ENCODE data around the gene DNAL1. TPM values are rescaled to one million over a fixed set of nuclear protein-coding genes. Genes with fewer than 3 reads are reported as not detected.

The DNAL1 gene
- total RNA-seq, 1 donor from 2014 or later: 17.1 TPM

DNA sequence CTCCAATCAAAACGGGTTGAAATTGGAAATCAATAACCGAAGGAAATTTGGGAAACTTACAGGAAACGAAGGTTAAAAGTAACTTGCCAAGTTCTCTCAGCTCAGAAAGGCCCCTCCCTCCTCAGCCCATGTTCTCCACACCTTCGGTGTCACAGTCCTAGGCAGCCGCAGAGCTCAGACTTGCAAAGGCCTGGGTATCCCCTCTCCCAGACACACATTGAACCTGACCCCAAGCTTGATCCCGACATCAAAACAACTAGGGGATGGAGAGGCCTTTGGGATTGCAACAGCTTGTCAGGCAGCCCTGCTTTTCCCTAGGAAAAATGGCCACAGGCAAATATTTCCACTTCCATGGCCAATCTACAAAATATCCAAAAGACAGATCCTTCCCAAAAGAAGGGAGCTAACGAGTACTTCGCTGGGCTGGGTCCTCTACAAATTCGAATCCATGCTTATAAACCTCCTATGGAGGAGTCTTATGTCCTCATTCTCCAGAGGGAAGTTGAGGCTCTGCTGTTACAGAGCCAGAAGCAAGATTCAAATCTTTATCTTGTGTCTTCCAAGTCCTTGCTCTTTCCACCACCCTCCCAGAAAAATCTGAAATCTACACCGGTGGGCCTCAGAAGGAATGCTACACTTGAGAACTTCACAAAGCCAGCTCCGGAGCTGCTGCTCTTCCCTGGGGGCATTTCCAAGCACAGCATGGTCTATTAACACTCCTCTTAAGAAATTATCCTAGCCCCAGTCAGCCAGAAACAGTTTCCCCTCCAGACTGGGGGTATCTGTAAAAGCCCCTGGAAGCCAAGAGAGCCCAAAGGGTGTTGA, 105.1 kb downstream of the DNAL1 start:
- intact Hi-C loops (cut with DNase I): loop anchor here (5.0 kb wide), 1 partner anchor 37 kb away; no protein-coding TSS in a partner anchor
- DNase-seq (ENCODE audit: low spot score): no peak

DNA sequence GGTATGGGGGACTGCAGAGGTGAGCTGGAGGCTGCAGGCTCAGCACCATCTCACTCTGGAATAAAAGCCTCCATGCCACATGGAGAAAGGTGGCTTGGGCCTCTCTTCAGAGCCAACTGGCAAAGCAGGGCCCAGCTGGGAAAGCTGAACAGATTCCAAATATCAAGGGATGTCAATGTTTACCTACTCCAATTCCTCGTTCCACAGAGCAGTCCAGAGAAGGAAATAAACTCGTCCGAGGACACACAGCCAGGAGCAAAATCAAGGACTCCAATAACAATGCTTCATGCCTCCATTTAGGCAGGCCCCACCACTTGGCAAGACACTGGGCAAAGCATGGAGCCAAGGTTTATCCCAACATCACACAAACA, 105.7 kb downstream of the DNAL1 start:
- intact Hi-C loops (cut with DNase I): loop anchor here (5.0 kb wide), 1 partner anchor 37 kb away; no protein-coding TSS in a partner anchor
- no peak for DNase-seq (ENCODE audit: low spot score)

DNA sequence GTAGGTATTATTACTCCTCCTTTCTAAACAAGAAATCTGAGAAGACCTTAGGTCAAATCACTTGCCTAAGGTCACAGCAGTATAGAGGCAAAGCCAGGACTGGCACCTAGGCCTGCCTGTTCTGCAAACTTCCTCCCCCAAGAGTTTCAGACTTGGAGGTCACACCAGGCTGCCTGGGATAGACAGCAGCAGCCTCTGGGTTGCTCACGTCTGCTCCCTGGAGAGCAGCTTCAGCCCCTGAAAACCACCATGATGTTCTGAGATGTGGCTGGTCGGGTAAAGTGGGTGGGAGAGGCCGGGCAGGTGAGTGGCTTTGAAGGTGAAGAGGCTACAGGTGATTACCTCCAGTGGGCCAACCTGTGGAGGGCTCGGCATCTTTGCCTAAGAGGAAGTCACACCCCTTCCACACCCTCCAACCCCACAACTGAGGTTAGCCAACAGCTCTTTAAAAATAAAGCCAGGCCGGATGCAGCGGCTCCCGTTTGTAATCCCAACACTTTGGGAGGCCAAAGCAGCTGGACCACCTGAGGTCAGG, 106.4 kb downstream of the DNAL1 start:
- intact Hi-C loops (cut with DNase I): loop anchor here (5.0 kb wide), 1 partner anchor 36 kb away; no protein-coding TSS in a partner anchor
- no peak for DNase-seq (ENCODE audit: low spot score)

DNA sequence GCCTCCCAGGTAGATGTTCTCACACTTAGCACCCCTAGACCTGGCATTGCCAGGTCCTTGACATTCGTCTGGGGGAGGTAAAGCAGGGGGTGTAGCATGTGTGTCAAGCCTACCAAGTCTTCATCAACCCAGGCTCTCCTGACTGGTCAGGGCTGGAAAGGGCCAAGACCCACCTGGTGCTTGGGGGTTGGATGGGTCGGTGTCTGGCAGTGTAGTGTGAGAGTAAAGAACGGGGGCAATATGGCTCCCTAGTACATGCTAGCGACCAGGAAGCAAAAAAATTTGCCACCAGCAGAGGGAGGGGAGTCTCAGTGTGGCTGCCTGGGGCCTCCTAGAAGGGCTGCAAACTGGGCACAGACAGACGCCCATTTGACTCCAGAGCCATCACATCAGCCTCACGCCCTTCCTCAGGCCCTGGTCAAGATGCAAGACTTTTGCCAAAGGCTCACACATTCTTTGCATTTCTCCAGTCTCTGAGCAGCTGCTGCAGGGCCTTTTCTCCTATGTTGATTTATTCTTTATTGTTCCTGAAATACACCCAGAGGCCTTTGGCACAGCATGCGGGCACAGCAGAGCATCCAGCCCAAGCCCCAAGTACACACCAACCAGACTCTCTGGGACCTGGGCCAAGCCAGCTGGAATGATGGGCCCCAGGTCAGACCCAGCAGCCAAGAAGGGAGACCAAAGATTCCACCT, 107.7 kb downstream of the DNAL1 start:
- intact Hi-C loops (cut with DNase I): loop anchor here (5.0 kb wide), 1 partner anchor 35 kb away; no protein-coding TSS in a partner anchor
- DNase-seq (ENCODE audit: low spot score): no peak

Other genes with a start within 250 kb of the DNAL1 start
- 34.9 TPM for gene NUMB, start 186.4 kb upstream of the DNAL1 start, total RNA-seq
- gene RIOX1, start 154.1 kb upstream of the DNAL1 start, total RNA-seq: 7.3 TPM
- 19.9 TPM for gene ACOT1, start 107.8 kb upstream of the DNAL1 start, total RNA-seq
- 0.19 TPM for gene HEATR4, start 86.0 kb upstream of the DNAL1 start, total RNA-seq
- gene ACOT2, start 75.8 kb upstream of the DNAL1 start, total RNA-seq: 98.7 TPM
- gene ACOT4, start 53.1 kb upstream of the DNAL1 start, total RNA-seq: 0.73 TPM
- not detected for gene ACOT6, start 32.5 kb upstream of the DNAL1 start, total RNA-seq
- gene PNMA1, start 69.4 kb downstream of the DNAL1 start, total RNA-seq: 45.9 TPM
- gene PTGR2, start 206.8 kb downstream of the DNAL1 start, total RNA-seq: 36.7 TPM
- 19.9 TPM for gene ZNF410, start 241.9 kb downstream of the DNAL1 start, total RNA-seq

Measured in cardiac septum (tissue), 1 donor.